Measurements from ENCODE around the gene ICAM5. TPM values are rescaled to one million over a fixed set of nuclear protein-coding genes. Genes with fewer than 3 reads are reported as not detected.
A peak's percentile ranks its signal among the peaks of the same experiment; 100 is the strongest.
"Not testable (repeated sequence)": the region's sequence is repeated elsewhere in the genome, so short reads cannot be mapped to it uniquely, and the experiment has no call there.

Gene ICAM5, protein sequence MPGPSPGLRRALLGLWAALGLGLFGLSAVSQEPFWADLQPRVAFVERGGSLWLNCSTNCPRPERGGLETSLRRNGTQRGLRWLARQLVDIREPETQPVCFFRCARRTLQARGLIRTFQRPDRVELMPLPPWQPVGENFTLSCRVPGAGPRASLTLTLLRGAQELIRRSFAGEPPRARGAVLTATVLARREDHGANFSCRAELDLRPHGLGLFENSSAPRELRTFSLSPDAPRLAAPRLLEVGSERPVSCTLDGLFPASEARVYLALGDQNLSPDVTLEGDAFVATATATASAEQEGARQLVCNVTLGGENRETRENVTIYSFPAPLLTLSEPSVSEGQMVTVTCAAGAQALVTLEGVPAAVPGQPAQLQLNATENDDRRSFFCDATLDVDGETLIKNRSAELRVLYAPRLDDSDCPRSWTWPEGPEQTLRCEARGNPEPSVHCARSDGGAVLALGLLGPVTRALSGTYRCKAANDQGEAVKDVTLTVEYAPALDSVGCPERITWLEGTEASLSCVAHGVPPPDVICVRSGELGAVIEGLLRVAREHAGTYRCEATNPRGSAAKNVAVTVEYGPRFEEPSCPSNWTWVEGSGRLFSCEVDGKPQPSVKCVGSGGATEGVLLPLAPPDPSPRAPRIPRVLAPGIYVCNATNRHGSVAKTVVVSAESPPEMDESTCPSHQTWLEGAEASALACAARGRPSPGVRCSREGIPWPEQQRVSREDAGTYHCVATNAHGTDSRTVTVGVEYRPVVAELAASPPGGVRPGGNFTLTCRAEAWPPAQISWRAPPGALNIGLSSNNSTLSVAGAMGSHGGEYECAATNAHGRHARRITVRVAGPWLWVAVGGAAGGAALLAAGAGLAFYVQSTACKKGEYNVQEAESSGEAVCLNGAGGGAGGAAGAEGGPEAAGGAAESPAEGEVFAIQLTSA
- under 1 TPM in 2 of 4 donors, not detected in 2; 0.27 to 0.48 TPM for total RNA-seq

DNA sequence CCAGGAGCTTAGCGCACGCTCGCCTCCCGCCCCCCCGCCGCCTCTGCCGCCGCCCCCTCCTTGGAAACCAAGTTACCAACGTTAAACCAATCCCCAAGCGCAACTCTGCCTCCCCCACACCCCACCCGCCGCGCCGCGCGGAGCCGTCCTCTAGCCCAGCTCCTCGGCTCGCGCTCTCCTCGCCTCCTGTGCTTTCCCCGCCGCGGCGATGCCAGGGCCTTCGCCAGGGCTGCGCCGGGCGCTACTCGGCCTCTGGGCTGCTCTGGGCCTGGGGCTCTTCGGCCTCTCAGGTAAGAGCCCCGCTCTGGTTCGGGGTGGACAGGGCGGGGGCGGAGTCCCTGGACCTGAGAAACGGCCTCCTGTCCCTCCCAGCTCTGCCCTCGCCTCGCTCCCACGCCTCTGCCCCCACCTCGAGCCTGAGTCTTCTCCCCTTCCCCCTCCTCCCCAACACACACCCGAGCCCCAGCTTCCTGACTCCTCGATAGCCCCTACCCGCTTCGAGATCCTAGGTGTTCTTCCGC is at the start of gene ICAM5:
TSS of gene ICAM5 (plus strand) at position 117 of the 521 bp plus-strand sequence. CDS start at position 209, 92 bp downstream.
- no peaks in the 10 kb centered on the region for H3K36me3 ChIP-seq
- in situ Hi-C loops (cut with MboI; ENCODE audit: low pct_ligation_motif_present in 1 of 4, low pct_unique_long_range_greater_than_20kb in 1 of 4, low sequenced_read_pairs in 3 of 4): no loop called here
- H3K4me1 ChIP-seq: peaks cover 36 to 64% (median 60%) of the 10 kb centered on the region in 4 donors
- peaks cover 84% of the 10 kb centered on the region for H3K27me3 ChIP-seq
- TF ChIP-seq POLR2A (IDR thresholded peaks at IDR 0.05) (no peak), CTCF (IDR thresholded peaks at IDR 0.05) (no peak), POLR2AphosphoS5 (IDR thresholded peaks at IDR 0.05) (no peak)
- WGBS, 2 donors (ENCODE audit: low coverage in 1 of 2): 4 to 5% methylated on average over 7 to 36 of the region's 45 CpGs
- intact Hi-C loops (cut with DNase I; ENCODE audit: low total_unique reads): loop anchor here (5.0 kb wide), 1 partner anchor 642 kb away; no protein-coding TSS in a partner anchor
- no peak within 1 kb of the TSS for H3K27ac ChIP-seq
- peak within 1 kb of the TSS in 2 of 4 donors; percentile 36 to 41 for H3K4me3 ChIP-seq
- DNase-seq: peak; percentile 13
- no peaks in the 10 kb centered on the region for H3K9me3 ChIP-seq

- H3K27me3 ChIP-seq: not testable (repeated sequence)
- WGBS, 2 donors (ENCODE audit: low coverage in 1 of 2): 97% methylated on average over 11 of the region's 11 CpGs; no CpG with 5 or more reads in 1 of the 2 donors
- in situ Hi-C loops (cut with MboI; ENCODE audit: low pct_ligation_motif_present in 1 of 4, low pct_unique_long_range_greater_than_20kb in 1 of 4, low sequenced_read_pairs in 3 of 4): loop anchor here in 2 of 4 donors (10.0 to 25.0 kb wide), 3 partner anchors 47 to 317 kb away; partner anchors contain the start of genes ANGPTL6 (in 1 of the 2), DNMT1 (in 1 of the 2), EIF3G (in 1 of the 2) and P2RY11 (in 1 of the 2)
These were observed 47.8 kb upstream of the ICAM5 start for GRCh38 chr19:10241826-10242449.

DNA sequence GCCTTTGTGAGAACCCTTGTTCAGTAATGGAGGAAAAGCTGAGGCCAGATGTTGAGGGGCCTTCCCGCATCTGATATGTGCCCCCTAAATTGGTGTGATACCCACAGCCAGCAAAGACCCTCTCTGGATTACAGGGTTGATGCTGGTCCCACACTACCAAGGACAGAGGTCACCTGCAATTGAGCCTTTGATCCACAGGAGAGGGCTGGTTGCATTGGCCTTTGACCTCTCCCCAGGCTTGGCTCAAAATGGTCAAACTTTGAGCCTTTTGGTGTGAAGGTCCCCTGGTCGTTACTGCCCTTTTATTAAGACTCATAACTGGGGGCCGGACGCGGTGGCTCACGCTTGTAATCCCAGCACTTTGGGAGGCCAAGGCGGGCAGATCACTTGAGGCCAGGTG is 46.1 kb upstream of the ICAM5 start:
- TF ChIP-seq POLR2AphosphoS5 (IDR thresholded peaks at IDR 0.05) (no peak), CTCF (IDR thresholded peaks at IDR 0.05) (no peak), EP300 (IDR thresholded peaks at IDR 0.05; ENCODE audit: low read depth) (no peak), POLR2A (IDR thresholded peaks at IDR 0.05) (no peak)
- H3K4me1 ChIP-seq: peaks cover 0 to 4% (median 2%) of the 10 kb centered on the region in 4 donors
- H3K27ac ChIP-seq: no peak overlapping the region
- no peaks in the 10 kb centered on the region for H3K36me3 ChIP-seq
- 87% methylated on average over 7 of the region's 7 CpGs; no CpG with 5 or more reads in 1 of the 2 donors for WGBS, 2 donors (ENCODE audit: low coverage in 1 of 2)
- H3K9me3 ChIP-seq: no peaks in the 10 kb centered on the region
- in situ Hi-C loops (cut with MboI; ENCODE audit: low pct_ligation_motif_present in 1 of 4, low pct_unique_long_range_greater_than_20kb in 1 of 4, low sequenced_read_pairs in 3 of 4) (loop anchor here in 2 of 4 donors (10.0 to 25.0 kb wide), 3 partner anchors 49 to 319 kb away; partner anchors contain the start of genes ANGPTL6 (in 1 of the 2), DNMT1 (in 1 of the 2), EIF3G (in 1 of the 2) and P2RY11 (in 1 of the 2)), intact Hi-C loops (cut with DNase I; ENCODE audit: low total_unique reads) (no loop called here)
- DNase-seq: no peak
- H3K4me3 ChIP-seq: no peak overlapping the region
- no peaks in the 10 kb centered on the region for H3K27me3 ChIP-seq

More at GRCh38 chr19:10241826-10242449, 47.8 kb upstream of the ICAM5 start:
- intact Hi-C loops (cut with DNase I; ENCODE audit: low total_unique reads); H3K4me3 ChIP-seq; H3K36me3 ChIP-seq; H3K9me3 ChIP-seq; H3K27ac ChIP-seq; DNase-seq: not testable (repeated sequence)
- peaks cover 0 to 13% (median 3%) of the 10 kb centered on the region in 4 donors for H3K4me1 ChIP-seq
